ENCODE measurements around the gene BLACAT1. TPM values are rescaled to one million over a fixed set of nuclear protein-coding genes. Genes with fewer than 3 reads are reported as not detected.
A peak's percentile ranks its signal among the peaks of the same experiment; 100 is the strongest.

BLACAT1 gene
- total and polyA plus RNA-seq, 2 of the 13 experiments (the other 11 are each of a cell fraction or from before 2014, with no cell fraction given), result 1.2 to 2.8 TPM

- Histone ChIP-seq H4K20me1 (ENCODE audit: insufficient read depth, low read length) (no peaks in the 10 kb centered on the region), H3K4me3 (replicated peaks in 1 of 3; ENCODE audit: insufficient read depth in 1 of 3, low read depth in 2 of 3, low read length in 3 of 3) (no peak overlapping the region), H3K79me2 (ENCODE audit: insufficient read depth, low read length) (no peaks in the 10 kb centered on the region), H2AFZ (ENCODE audit: low read length) (no peak overlapping the region), H3K4me2 (ENCODE audit: low read depth, low read length) (no peak overlapping the region), H3K9me3 (ENCODE audit: low read length) (no peaks in the 10 kb centered on the region), H3K9ac (ENCODE audit: insufficient read depth, low read depth, low read length) (no peak overlapping the region), H3K27ac (ENCODE audit: extremely low read length, insufficient read depth, low read length) (no peak overlapping the region), H3K4me1 (ENCODE audit: insufficient read depth, low read length) (no peaks in the 10 kb centered on the region), H3K36me3 (replicated peaks in 1 of 2; ENCODE audit: control insufficient read depth in 1 of 2, insufficient read depth in 2 of 2, low read length in 2 of 2) (no peaks in the 10 kb centered on the region), H3K27me3 (ENCODE audit: control insufficient read depth in 1 of 2, insufficient read depth in 2 of 2, low read length in 2 of 2) (peaks cover 0 to 65% of the 10 kb centered on the region in 2 experiments; a peak in 3 of 5 replicates)
- no peak for ATAC-seq
- ChIA-PET CTCF (ENCODE audit: low intra/inter-chr PET ratio, low total read pairs) (no interaction called here), POLR2A (no interaction called here)
- TF ChIP-seq ZBTB14 (CRISPR knock-in tag; IDR thresholded peaks at IDR 0.05) (no peak), MAFF (IDR thresholded peaks at IDR 0.05; ENCODE audit: low read depth, low read length) (peak; percentile 52; the same call in 1 of the 2 replicates), ZNF772 (CRISPR knock-in tag; IDR thresholded peaks at IDR 0.05) (no peak), MAFK (conservative IDR thresholded peaks at IDR 0.05 in 1 of 2, IDR thresholded peaks at IDR 0.05 in 1 of 2; ENCODE audit: low read length in 2 of 2) (peak; percentile 59 to 67)
- intact Hi-C loops (cut with micrococcal nuclease; ENCODE audit: unreplicated experiment), result no loop called here
- DNase-seq (ENCODE audit: low spot score), result no peak
- in situ Hi-C loops (cut with HindIII; ENCODE audit: extremely low pct_ligation_motif_present, low pct_unique_long_range_greater_than_20kb), result no loop called here
- WGBS (ENCODE audit: low lambda C conversion rate), result 1% methylated on average over 2 of the region's 2 CpGs
- FAIRE-seq, result no peak
- no TSS peak for BruUV-seq (replicated peaks)
Measured at GRCh38 chr1:205420938-205421337, 34.9 kb downstream of the BLACAT1 start.

GRCh38 chr1:205417870-205418635 is 37.8 kb downstream of the BLACAT1 start:
- ATAC-seq (no peak), DNase-seq (ENCODE audit: low spot score) (no peak), FAIRE-seq (no peak)
- Histone ChIP-seq H2AFZ (ENCODE audit: low read length) (no peak overlapping the region), H3K9ac (ENCODE audit: insufficient read depth, low read depth, low read length) (no peak overlapping the region), H3K27me3 (ENCODE audit: control insufficient read depth in 1 of 2, insufficient read depth in 2 of 2, low read length in 2 of 2) (peaks cover 0 to 55% of the 10 kb centered on the region in 2 experiments; a peak in 2 of 5 replicates), H3K79me2 (ENCODE audit: insufficient read depth, low read length) (no peaks in the 10 kb centered on the region), H3K4me2 (ENCODE audit: low read depth, low read length) (no peak overlapping the region), H3K27ac (ENCODE audit: extremely low read length, insufficient read depth, low read length) (no peak overlapping the region), H3K4me1 (ENCODE audit: insufficient read depth, low read length) (no peaks in the 10 kb centered on the region), H4K20me1 (ENCODE audit: insufficient read depth, low read length) (no peaks in the 10 kb centered on the region), H3K36me3 (replicated peaks in 1 of 2; ENCODE audit: control insufficient read depth in 1 of 2, insufficient read depth in 2 of 2, low read length in 2 of 2) (no peaks in the 10 kb centered on the region), H3K4me3 (replicated peaks in 1 of 3; ENCODE audit: insufficient read depth in 1 of 3, low read depth in 2 of 3, low read length in 3 of 3) (no peak overlapping the region), H3K9me3 (ENCODE audit: low read length) (no peaks in the 10 kb centered on the region)
- intact Hi-C loops (cut with micrococcal nuclease; ENCODE audit: unreplicated experiment), result no loop called here
- WGBS (ENCODE audit: low lambda C conversion rate), result 47% methylated on average over 9 of the region's 10 CpGs
- in situ Hi-C loops (cut with HindIII; ENCODE audit: extremely low pct_ligation_motif_present, low pct_unique_long_range_greater_than_20kb), result no loop called here
- POLR2A ChIA-PET, result no interaction called here
- CTCF ChIA-PET (ENCODE audit: low intra/inter-chr PET ratio, low total read pairs), result no interaction called here
- TF ChIP-seq KLF15 (CRISPR knock-in tag; IDR thresholded peaks at IDR 0.05; ENCODE audit: borderline replicate concordance) (no peak), SNAPC5 (CRISPR knock-in tag; IDR thresholded peaks at IDR 0.05; ENCODE audit: borderline replicate concordance) (no peak), HNRNPLL (IDR thresholded peaks at IDR 0.05; ENCODE audit: low read depth, low read length, poor library complexity, severe bottlenecking) (no peak)
- no TSS peak for BruUV-seq (replicated peaks)

Data from HepG2 (cell line).